SK-N-SH treated with all-trans-retinoic acid at 6 μM for 48 hours (cell line): ENCODE measurements around the gene MBD5.
"Not testable (repeated sequence)": the region's sequence is repeated elsewhere in the genome, so short reads cannot be mapped to it uniquely, and the experiment has no call there.

Experiments used
- ATAC-seq: fragments of 200-7000 bp; cut with Tn5 transposase; 3 replicates; pipeline ENCODE4 v1.9.1; 2020; ENCODE audit warnings: mild to moderate bottlenecking, moderate library complexity
- ARNTL ChIP-seq: fragments of 450-650 bp; formaldehyde crosslinking; IDR thresholded peaks from 2 replicates; pipeline ENCODE4 v1.5.0; 2020; ENCODE audit warnings: low read depth, mild to moderate bottlenecking, moderate library complexity, borderline replicate concordance
- BACH2 ChIP-seq: fragments of 250-450 bp; sonication (Bioruptor Pico); IDR thresholded peaks from 2 replicates; pipeline ENCODE4 v1.9.0; 2021; ENCODE audit warnings: mild to moderate bottlenecking, borderline replicate concordance
- CSDC2 ChIP-seq: fragments of 250-450 bp; sonication (Bioruptor Pico); IDR thresholded peaks from 2 replicates; pipeline ENCODE4 v1.5.0; 2020; ENCODE audit warnings: mild to moderate bottlenecking, moderate library complexity
- ESRRG ChIP-seq: fragments of 250-450 bp; sonication (Bioruptor Pico); IDR thresholded peaks from 2 replicates; pipeline ENCODE4 v1.6.1; 2021; ENCODE audit warnings: mild to moderate bottlenecking
- GLIS3 ChIP-seq: fragments of 250-450 bp; sonication (Bioruptor Pico); IDR thresholded peaks from 2 replicates; pipeline ENCODE4 v1.5.0; 2020; ENCODE audit warnings: mild to moderate bottlenecking, moderate library complexity
- ISL1 ChIP-seq: fragments of 250-450 bp; sonication (Bioruptor Pico); IDR thresholded peaks from 2 replicates; pipeline ENCODE4 v2.1.2; 2022; ENCODE audit warnings: mild to moderate bottlenecking, moderate library complexity
- OSR1 ChIP-seq: fragments of 250-450 bp; sonication (Bioruptor Pico); IDR thresholded peaks from 2 replicates; pipeline ENCODE4 v1.8.0; 2022; ENCODE audit warnings: moderate library complexity, mild to moderate bottlenecking, inconsistent platforms
- PPARA ChIP-seq: fragments of 250-450 bp; sonication (Bioruptor Pico); IDR thresholded peaks from 2 replicates; pipeline ENCODE4 v1.5.0; 2020; ENCODE audit warnings: mild to moderate bottlenecking, borderline replicate concordance
- RARB ChIP-seq: fragments of 250-450 bp; sonication (Bioruptor Pico); IDR thresholded peaks from 2 replicates; pipeline ENCODE4 v1.8.0; 2021; ENCODE audit warnings: mild to moderate bottlenecking, moderate library complexity
- SNAI2 ChIP-seq: fragments of 250-450 bp; sonication (Bioruptor Pico); IDR thresholded peaks from 2 replicates; pipeline ENCODE4 v1.5.0; 2020; ENCODE audit warnings: mild to moderate bottlenecking, moderate library complexity
- TCF4 ChIP-seq: fragments of 250-450 bp; sonication (Bioruptor Pico); IDR thresholded peaks from 2 replicates; pipeline ENCODE4 v1.8.0; 2021; ENCODE audit warnings: mild to moderate bottlenecking, moderate library complexity, borderline replicate concordance
- TOX ChIP-seq: fragments of 250-450 bp; sonication (Bioruptor Pico); IDR thresholded peaks from 2 replicates; pipeline ENCODE4 v1.8.0; 2021; ENCODE audit warnings: mild to moderate bottlenecking, moderate library complexity, borderline replicate concordance
- ZC3H10 ChIP-seq: fragments of 250-450 bp; sonication (Bioruptor Pico); IDR thresholded peaks from 2 replicates; pipeline ENCODE4 v1.5.1; 2021; ENCODE audit warnings: mild to moderate bottlenecking, moderate library complexity
- ZFP3 ChIP-seq: fragments of 250-450 bp; sonication (Bioruptor Pico); IDR thresholded peaks from 2 replicates; pipeline ENCODE4 v1.5.0; 2020; ENCODE audit warnings: mild to moderate bottlenecking, moderate library complexity
- ZFP30 ChIP-seq: fragments of 450-650 bp; formaldehyde crosslinking; IDR thresholded peaks from 2 replicates; pipeline ENCODE4 v1.5.0; 2022; ENCODE audit warnings: mild to moderate bottlenecking, moderate library complexity
- ZNF565 ChIP-seq: fragments of 450-650 bp; formaldehyde crosslinking; conservative IDR thresholded peaks from 2 replicates; pipeline ENCODE4 v1.5.0; 2020; ENCODE audit warnings: low read depth, mild to moderate bottlenecking, moderate library complexity
- ZNF70 ChIP-seq: fragments of 450-650 bp; formaldehyde crosslinking; IDR thresholded peaks from 2 replicates; pipeline ENCODE4 v1.5.0; 2020; ENCODE audit warnings: mild to moderate bottlenecking, moderate library complexity
- ZNF8 ChIP-seq: fragments of 450-650 bp; formaldehyde crosslinking; IDR thresholded peaks from 2 replicates; pipeline ENCODE4 v1.5.0; 2020; ENCODE audit warnings: mild to moderate bottlenecking, moderate library complexity
- TF ChIP-seq, protein P1 (sequence below): fragments of 250-450 bp; sonication (Bioruptor Pico); IDR thresholded peaks from 2 replicates; pipeline ENCODE4 v1.5.1; 2020; ENCODE audit warnings: low read depth, mild to moderate bottlenecking, moderate library complexity
- TF ChIP-seq, protein P2 (sequence below): fragments of 250-450 bp; sonication (Bioruptor Pico); IDR thresholded peaks from 2 replicates; pipeline ENCODE4 v1.8.0; 2020; ENCODE audit warnings: mild to moderate bottlenecking, moderate library complexity, borderline replicate concordance
- TF ChIP-seq, protein P3 (sequence below): fragments of 250-450 bp; sonication (Bioruptor Pico); IDR thresholded peaks from 2 replicates; pipeline ENCODE4 v1.5.0; 2020; ENCODE audit warnings: mild to moderate bottlenecking, moderate library complexity
- TF ChIP-seq, protein P4 (sequence below): fragments of 250-450 bp; sonication (Bioruptor Pico); IDR thresholded peaks from 2 replicates; pipeline ENCODE4 v1.5.1; 2021; ENCODE audit warnings: mild to moderate bottlenecking, moderate library complexity

MBD5 gene

DNA sequence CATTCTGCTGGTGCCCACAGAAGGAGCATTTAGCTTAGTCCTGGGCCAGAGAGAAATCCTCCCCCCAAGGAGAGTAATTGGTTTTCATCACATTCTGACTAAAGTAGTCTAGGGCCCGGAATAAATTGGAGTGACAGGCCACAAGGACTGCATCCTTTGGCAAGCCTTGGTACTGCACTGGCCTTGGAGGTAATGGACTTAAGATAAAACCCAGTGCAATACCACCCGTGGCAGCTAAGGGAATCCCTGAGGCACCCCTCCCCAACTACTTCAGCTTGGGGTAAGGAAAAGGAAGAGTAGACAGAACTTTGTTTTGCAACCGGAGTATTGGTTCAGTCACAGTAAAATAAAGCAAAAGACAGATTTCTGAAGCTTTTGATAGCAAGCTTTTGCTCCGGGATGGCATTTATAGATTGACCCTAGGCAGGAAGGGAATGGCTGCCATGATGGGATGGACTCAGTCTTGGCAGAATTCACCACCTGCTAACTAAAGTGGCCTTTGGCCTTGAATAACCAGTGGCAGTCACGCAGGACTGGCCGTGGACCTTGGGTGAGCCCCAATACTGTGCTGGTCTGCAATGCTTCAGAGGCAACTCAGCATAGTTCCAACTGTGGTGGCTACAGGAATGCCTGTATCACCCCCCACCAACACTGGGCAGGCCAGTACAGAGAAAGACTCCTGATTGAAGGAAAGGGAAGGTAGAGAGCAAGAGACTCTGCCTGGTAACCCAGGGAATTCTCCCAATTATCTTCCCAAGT is 14.5 kb upstream of the MBD5 start:
- TF ChIP-seq ZNF70 = no peak
- no peak for TF ChIP-seq RARB (CRISPR knock-in tag)
- TF ChIP-seq TOX (CRISPR knock-in tag) = no peak
- ATAC-seq = no peak

DNA sequence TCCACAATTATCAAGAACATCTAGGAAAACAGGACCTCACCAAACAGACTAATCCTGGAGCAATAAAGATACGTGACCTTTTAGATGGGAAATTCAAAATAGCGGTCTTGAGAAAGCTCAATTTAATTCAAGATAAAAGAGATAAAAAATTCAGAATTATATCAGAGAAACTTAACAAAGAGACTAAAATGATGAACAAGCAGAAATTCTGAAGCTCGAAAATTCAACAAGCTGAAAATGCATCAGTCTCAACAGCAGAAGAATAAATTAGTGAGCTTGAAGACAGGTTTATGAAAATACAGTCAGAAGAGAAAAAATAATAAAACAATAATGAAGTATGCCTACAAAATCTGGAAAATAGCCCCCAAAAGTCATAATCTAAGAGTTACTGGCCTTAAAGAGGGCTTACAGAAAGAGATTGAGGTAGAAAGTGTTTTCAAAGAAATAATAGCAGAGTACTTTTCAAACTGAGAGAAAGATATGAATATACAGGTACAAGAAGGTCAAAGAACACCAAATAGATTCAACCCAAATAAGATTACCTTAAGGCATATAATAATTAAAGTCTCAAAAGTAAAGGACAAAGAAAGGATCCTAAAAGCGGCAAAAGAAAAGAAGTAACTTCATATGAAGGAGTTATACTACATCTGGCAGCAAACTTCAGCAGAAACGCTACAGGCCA is 13.5 kb upstream of the MBD5 start:
- TF ChIP-seq, protein P1, sequence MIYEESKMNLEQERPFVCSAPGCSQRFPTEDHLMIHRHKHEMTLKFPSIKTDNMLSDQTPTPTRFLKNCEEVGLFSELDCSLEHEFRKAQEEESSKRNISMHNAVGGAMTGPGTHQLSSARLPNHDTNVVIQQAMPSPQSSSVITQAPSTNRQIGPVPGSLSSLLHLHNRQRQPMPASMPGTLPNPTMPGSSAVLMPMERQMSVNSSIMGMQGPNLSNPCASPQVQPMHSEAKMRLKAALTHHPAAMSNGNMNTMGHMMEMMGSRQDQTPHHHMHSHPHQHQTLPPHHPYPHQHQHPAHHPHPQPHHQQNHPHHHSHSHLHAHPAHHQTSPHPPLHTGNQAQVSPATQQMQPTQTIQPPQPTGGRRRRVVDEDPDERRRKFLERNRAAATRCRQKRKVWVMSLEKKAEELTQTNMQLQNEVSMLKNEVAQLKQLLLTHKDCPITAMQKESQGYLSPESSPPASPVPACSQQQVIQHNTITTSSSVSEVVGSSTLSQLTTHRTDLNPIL (CRISPR knock-in tag) = no peak
- TF ChIP-seq ISL1 (CRISPR knock-in tag) (no peak), OSR1 (CRISPR knock-in tag) (no peak), GLIS3 (CRISPR knock-in tag) (no peak), ZFP30 (CRISPR knock-in tag) (no peak), ZC3H10 (no peak), TCF4 (CRISPR knock-in tag) (no peak), ZNF565 (CRISPR knock-in tag) (no peak), PPARA (no peak), ESRRG (CRISPR knock-in tag) (no peak), SNAI2 (CRISPR knock-in tag) (no peak), ZNF70 (no peak), ZNF8 (no peak), RARB (CRISPR knock-in tag) (no peak), ARNTL (CRISPR knock-in tag) (no peak), BACH2 (CRISPR knock-in tag) (no peak), ZFP3 (CRISPR knock-in tag) (no peak)
- TF ChIP-seq, protein P2, sequence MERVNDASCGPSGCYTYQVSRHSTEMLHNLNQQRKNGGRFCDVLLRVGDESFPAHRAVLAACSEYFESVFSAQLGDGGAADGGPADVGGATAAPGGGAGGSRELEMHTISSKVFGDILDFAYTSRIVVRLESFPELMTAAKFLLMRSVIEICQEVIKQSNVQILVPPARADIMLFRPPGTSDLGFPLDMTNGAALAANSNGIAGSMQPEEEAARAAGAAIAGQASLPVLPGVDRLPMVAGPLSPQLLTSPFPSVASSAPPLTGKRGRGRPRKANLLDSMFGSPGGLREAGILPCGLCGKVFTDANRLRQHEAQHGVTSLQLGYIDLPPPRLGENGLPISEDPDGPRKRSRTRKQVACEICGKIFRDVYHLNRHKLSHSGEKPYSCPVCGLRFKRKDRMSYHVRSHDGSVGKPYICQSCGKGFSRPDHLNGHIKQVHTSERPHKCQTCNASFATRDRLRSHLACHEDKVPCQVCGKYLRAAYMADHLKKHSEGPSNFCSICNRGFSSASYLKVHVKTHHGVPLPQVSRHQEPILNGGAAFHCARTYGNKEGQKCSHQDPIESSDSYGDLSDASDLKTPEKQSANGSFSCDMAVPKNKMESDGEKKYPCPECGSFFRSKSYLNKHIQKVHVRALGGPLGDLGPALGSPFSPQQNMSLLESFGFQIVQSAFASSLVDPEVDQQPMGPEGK (CRISPR knock-in tag) = no peak
- TF ChIP-seq, protein P3, sequence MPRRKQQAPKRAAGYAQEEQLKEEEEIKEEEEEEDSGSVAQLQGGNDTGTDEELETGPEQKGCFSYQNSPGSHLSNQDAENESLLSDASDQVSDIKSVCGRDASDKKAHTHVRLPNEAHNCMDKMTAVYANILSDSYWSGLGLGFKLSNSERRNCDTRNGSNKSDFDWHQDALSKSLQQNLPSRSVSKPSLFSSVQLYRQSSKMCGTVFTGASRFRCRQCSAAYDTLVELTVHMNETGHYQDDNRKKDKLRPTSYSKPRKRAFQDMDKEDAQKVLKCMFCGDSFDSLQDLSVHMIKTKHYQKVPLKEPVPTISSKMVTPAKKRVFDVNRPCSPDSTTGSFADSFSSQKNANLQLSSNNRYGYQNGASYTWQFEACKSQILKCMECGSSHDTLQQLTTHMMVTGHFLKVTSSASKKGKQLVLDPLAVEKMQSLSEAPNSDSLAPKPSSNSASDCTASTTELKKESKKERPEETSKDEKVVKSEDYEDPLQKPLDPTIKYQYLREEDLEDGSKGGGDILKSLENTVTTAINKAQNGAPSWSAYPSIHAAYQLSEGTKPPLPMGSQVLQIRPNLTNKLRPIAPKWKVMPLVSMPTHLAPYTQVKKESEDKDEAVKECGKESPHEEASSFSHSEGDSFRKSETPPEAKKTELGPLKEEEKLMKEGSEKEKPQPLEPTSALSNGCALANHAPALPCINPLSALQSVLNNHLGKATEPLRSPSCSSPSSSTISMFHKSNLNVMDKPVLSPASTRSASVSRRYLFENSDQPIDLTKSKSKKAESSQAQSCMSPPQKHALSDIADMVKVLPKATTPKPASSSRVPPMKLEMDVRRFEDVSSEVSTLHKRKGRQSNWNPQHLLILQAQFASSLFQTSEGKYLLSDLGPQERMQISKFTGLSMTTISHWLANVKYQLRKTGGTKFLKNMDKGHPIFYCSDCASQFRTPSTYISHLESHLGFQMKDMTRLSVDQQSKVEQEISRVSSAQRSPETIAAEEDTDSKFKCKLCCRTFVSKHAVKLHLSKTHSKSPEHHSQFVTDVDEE (CRISPR knock-in tag) = no peak
- TF ChIP-seq, protein P4, sequence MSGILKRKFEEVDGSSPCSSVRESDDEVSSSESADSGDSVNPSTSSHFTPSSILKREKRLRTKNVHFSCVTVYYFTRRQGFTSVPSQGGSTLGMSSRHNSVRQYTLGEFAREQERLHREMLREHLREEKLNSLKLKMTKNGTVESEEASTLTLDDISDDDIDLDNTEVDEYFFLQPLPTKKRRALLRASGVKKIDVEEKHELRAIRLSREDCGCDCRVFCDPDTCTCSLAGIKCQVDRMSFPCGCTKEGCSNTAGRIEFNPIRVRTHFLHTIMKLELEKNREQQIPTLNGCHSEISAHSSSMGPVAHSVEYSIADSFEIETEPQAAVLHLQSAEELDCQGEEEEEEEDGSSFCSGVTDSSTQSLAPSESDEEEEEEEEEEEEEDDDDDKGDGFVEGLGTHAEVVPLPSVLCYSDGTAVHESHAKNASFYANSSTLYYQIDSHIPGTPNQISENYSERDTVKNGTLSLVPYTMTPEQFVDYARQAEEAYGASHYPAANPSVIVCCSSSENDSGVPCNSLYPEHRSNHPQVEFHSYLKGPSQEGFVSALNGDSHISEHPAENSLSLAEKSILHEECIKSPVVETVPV (CRISPR knock-in tag) = no peak
- ATAC-seq = no peak

DNA sequence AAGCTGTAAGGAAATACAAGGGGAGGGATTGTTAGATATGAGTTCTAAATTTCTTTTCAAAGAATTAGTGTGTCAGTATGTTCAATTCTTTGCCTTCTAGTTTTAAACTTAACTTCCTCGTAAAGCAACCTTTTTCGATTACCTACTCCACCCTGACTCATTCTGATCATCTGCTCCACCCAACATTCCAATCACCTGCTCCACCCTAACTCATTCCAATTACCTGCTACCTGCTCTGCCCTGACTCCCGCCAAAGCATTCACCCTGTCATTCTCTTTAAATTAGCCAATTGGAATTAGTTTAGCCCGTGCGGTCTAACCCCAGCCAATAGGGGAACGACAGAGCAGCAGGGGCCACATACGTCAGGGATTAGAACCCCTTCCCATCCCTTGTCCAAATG is 12.5 kb upstream of the MBD5 start:
- not testable (repeated sequence) for ATAC-seq

DNA sequence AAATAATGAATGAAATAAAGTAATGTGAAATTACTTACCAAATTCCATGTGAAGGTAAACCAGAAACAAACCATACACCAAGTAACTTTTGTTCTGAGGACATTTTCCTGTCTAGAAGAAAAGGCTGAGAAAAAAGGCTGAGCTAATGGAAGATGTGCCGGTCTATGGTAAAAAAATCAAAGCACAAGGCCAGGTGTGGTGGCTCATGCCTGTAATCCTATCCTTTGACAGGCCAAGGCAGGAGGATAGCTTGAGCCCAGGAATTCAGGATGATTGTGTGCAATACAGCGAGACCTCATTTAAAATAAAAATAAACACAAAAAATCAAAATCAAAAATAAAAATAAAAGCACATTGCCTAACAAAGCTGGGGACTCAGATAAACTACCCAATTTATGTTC is 7.0 kb upstream of the MBD5 start:
- TF ChIP-seq ZNF8 (no peak), SNAI2 (CRISPR knock-in tag) (no peak), CSDC2 (CRISPR knock-in tag) (no peak), GLIS3 (CRISPR knock-in tag) (no peak), BACH2 (CRISPR knock-in tag) (no peak)
- no peak for ATAC-seq
